Measurements from ENCODE around the gene POR. TPM values are rescaled to one million over a fixed set of nuclear protein-coding genes. Genes with fewer than 3 reads are reported as not detected.

POR gene
- polyA plus RNA-seq, 1 donor from 2014 or later = 61.2 TPM

GRCh38 chr7:76020031-76020714 is 105.2 kb downstream of the POR start:
- Histone ChIP-seq H2AFZ (ENCODE audit: low read depth, low read length) (no peak overlapping the region), H3K27ac (ENCODE audit: low read length) (no peak overlapping the region), H3F3A (ENCODE audit: insufficient read depth, low read length, poor library complexity, severe bottlenecking) (no peaks in the 10 kb centered on the region), H3K36me3 (ENCODE audit: insufficient read depth, low read length) (no peaks in the 10 kb centered on the region), H3K27me3 (ENCODE audit: insufficient read depth, low read depth, low read length) (no peaks in the 10 kb centered on the region), H3K9me2 (ENCODE audit: insufficient read depth, low read length) (no peaks in the 10 kb centered on the region), H3K4me2 (ENCODE audit: low read length) (no peak overlapping the region), H3K4me3 (ENCODE audit: low read length) (no peak overlapping the region), H4K20me1 (ENCODE audit: insufficient read depth) (no peaks in the 10 kb centered on the region), H3K9ac (ENCODE audit: low read length) (no peak overlapping the region), H3K79me2 (replicated peaks; ENCODE audit: insufficient read depth, low read length) (no peaks in the 10 kb centered on the region), H3K9me3 (ENCODE audit: low read length) (no peaks in the 10 kb centered on the region)
- no peak for TF ChIP-seq EP300 (conservative IDR thresholded peaks at IDR 0.05; ENCODE audit: poor library complexity, severe bottlenecking)
- peak; percentile 81 for TF ChIP-seq CTCF (IDR thresholded peaks at IDR 0.05; ENCODE audit: poor library complexity, severe bottlenecking)
- no peak for TF ChIP-seq MXI1 (conservative IDR thresholded peaks at IDR 0.05; ENCODE audit: poor library complexity, severe bottlenecking)
- no peak for TF ChIP-seq EZH2 (IDR thresholded peaks at IDR 0.05; ENCODE audit: borderline replicate concordance, insufficient read depth, low read length, poor library complexity, severe bottlenecking)
- TF ChIP-seq TAF1 (IDR thresholded peaks at IDR 0.05; ENCODE audit: low read depth) = no peak
- TF ChIP-seq RAD21 (conservative IDR thresholded peaks at IDR 0.05) = peak; percentile 84
- TF ChIP-seq SMC3 (conservative IDR thresholded peaks at IDR 0.05; ENCODE audit: poor library complexity) = peak; percentile 84

GRCh38 chr7:76022026-76022780 is 107.2 kb downstream of the POR start:
- Histone ChIP-seq H3K36me3 (ENCODE audit: insufficient read depth, low read length) (no peaks in the 10 kb centered on the region), H3K79me2 (replicated peaks; ENCODE audit: insufficient read depth, low read length) (no peaks in the 10 kb centered on the region), H3K27me3 (ENCODE audit: insufficient read depth, low read depth, low read length) (no peaks in the 10 kb centered on the region), H3K27ac (ENCODE audit: low read length) (no peak overlapping the region), H3K9ac (ENCODE audit: low read length) (no peak overlapping the region), H3K4me3 (ENCODE audit: low read length) (no peak overlapping the region), H3K9me3 (ENCODE audit: low read length) (no peaks in the 10 kb centered on the region), H4K20me1 (ENCODE audit: insufficient read depth) (no peaks in the 10 kb centered on the region), H3K4me2 (ENCODE audit: low read length) (no peak overlapping the region), H3K9me2 (ENCODE audit: insufficient read depth, low read length) (no peaks in the 10 kb centered on the region), H3F3A (ENCODE audit: insufficient read depth, low read length, poor library complexity, severe bottlenecking) (no peaks in the 10 kb centered on the region), H2AFZ (ENCODE audit: low read depth, low read length) (no peak overlapping the region)
- no peak for TF ChIP-seq POLR2AphosphoS5 (IDR thresholded peaks at IDR 0.05)
- TF ChIP-seq EZH2 (IDR thresholded peaks at IDR 0.05; ENCODE audit: borderline replicate concordance, insufficient read depth, low read length, poor library complexity, severe bottlenecking) = no peak
- no peak for TF ChIP-seq SMC3 (conservative IDR thresholded peaks at IDR 0.05; ENCODE audit: poor library complexity)
- no peak for TF ChIP-seq TAF1 (IDR thresholded peaks at IDR 0.05; ENCODE audit: low read depth)
- TF ChIP-seq MXI1 (conservative IDR thresholded peaks at IDR 0.05; ENCODE audit: poor library complexity, severe bottlenecking) = no peak
- no peak for TF ChIP-seq CTCF (IDR thresholded peaks at IDR 0.05; ENCODE audit: poor library complexity, severe bottlenecking)
- no peak for TF ChIP-seq RAD21 (conservative IDR thresholded peaks at IDR 0.05)
- TF ChIP-seq REST (IDR thresholded peaks at IDR 0.05; ENCODE audit: borderline replicate concordance) = no peak
- no peak for TF ChIP-seq EP300 (conservative IDR thresholded peaks at IDR 0.05; ENCODE audit: poor library complexity, severe bottlenecking)

Data from neural cell (in vitro differentiated cells).